NCI-H146 treated with DMSO at 0.1 percent for 48 hours (cell line): ENCODE data around the gene NMT2.

Source experiments
- DNase-seq: peaks from one replicate; lab custom pipeline; 2025; ENCODE audit not compliant: unreplicated experiment; lab: John Stamatoyannopoulos, UW

NMT2 gene

GRCh38 chr10:15097011-15097812 is 71.3 kb downstream of the NMT2 start, which contains the start of gene RPP38:
TSS of gene RPP38 (plus strand) at chr10:15097355. CDS start at chr10:15103315, 5,960 bp downstream.
- peak; percentile 93 for DNase-seq

GRCh38 chr10:15096661-15097010 is 71.9 kb downstream of the NMT2 start:
- no peak for DNase-seq

- no peak for DNase-seq
Measured at GRCh38 chr10:15092855-15093408, 75.6 kb downstream of the NMT2 start.

- no peak for DNase-seq
Measured at GRCh38 chr10:15091418-15091817, 77.1 kb downstream of the NMT2 start.

GRCh38 chr10:15088428-15089261 is 79.8 kb downstream of the NMT2 start, which contains the start of gene ACBD7:
TSS of gene ACBD7 (minus strand) at chr10:15088776. CDS start at chr10:15088728, 48 bp downstream.
- DNase-seq = peak; percentile 92

GRCh38 chr10:15084502-15084922 is 84.0 kb downstream of the NMT2 start:
- DNase-seq = no peak

GRCh38 chr10:15083674-15084501 is 84.6 kb downstream of the NMT2 start:
- DNase-seq = no peak

GRCh38 chr10:15075421-15075820 is 93.1 kb downstream of the NMT2 start:
- DNase-seq = no peak

- no peak for DNase-seq
Measured at GRCh38 chr10:15072358-15072757, 96.1 kb downstream of the NMT2 start.

GRCh38 chr10:15069230-15069629 is 99.3 kb downstream of the NMT2 start:
- no peak for DNase-seq

- DNase-seq = no peak
Measured at GRCh38 chr10:15068802-15069201, 99.7 kb downstream of the NMT2 start.

- DNase-seq = no peak
Measured at GRCh38 chr10:15067154-15067553, 101.3 kb downstream of the NMT2 start.

- DNase-seq = no peak
Measured at GRCh38 chr10:15060638-15061037, 107.9 kb downstream of the NMT2 start.

- no peak for DNase-seq
Measured at GRCh38 chr10:15059914-15060313, 108.6 kb downstream of the NMT2 start.

GRCh38 chr10:15058689-15059088 is 109.8 kb downstream of the NMT2 start:
- no peak for DNase-seq
